CD4-positive, alpha-beta T cell (primary cell): ENCODE results near the gene ZHX3. TPM values are rescaled to one million over a fixed set of nuclear protein-coding genes. Genes with fewer than 3 reads are reported as not detected.

ENCODE experiments used
- ATAC-seq: fragments of 200-7000 bp; cut with Tn5 transposase; one replicate; pipeline ENCODE4 v1.10.0; 2022; ENCODE audit warnings: mild to moderate bottlenecking; ENCODE audit not compliant: poor library complexity
- CTCF ChIA-PET: fragments of 350-600 bp; sonication (Branson Sonifier 250); formaldehyde crosslinking; loops from one replicate; lab custom pipeline; 2021; ENCODE audit warnings: antibody characterized with exemption, inconsistent platforms; lab: Charles Lee
- POLR2A ChIA-PET: fragments of 350-600 bp; sonication (Branson Sonifier 250); formaldehyde crosslinking; loops from one replicate; lab custom pipeline; 2021; ENCODE audit warnings: antibody characterized with exemption, inconsistent platforms; lab: Charles Lee
- DNase-seq, 14 experiments: peaks; one replicate each; pipeline ENCODE4 v3.0.0-alpha.2; 2013 to 2020; ENCODE audit warnings: mixed read lengths in 2 of 14
- H3K27ac ChIP-seq, 2 donors: one replicate each; pipeline versions ENCODE4 v1.5.1 to v1.7.0; 2013; ENCODE audit warnings: low read length in 2 of 2, low read depth in 1 of 2, mild to moderate bottlenecking in 1 of 2
- H3K27me3 ChIP-seq, 2 experiments: 1 replicate in 1 of 2; 2 replicates in 1 of 2; pipeline versions ENCODE4 v1.6.1 to v1.7.0; 2013; ENCODE audit warnings: low read length in 2 of 2, control low read depth in 1 of 2, mild to moderate bottlenecking in 1 of 2, moderate library complexity in 1 of 2; ENCODE audit not compliant: insufficient read depth in 2 of 2, control insufficient read depth in 1 of 2
- H3K36me3 ChIP-seq: one replicate; pipeline ENCODE4 v1.6.1; 2013; ENCODE audit warnings: low read length, control low read depth; ENCODE audit not compliant: insufficient read depth
- H3K4me1 ChIP-seq: one replicate; pipeline ENCODE4 v1.6.1; 2013; ENCODE audit warnings: low read length, control low read depth; ENCODE audit not compliant: insufficient read depth
- H3K4me3 ChIP-seq: one replicate; pipeline ENCODE4 v1.5.1; 2013; ENCODE audit warnings: mild to moderate bottlenecking, low read length, moderate library complexity
- H3K9me3 ChIP-seq, 2 experiments: 1 replicate in 1 of 2; 2 replicates in 1 of 2; pipeline versions ENCODE4 v1.6.1 to v1.7.0; 2013; ENCODE audit warnings: low read length in 2 of 2, mild to moderate bottlenecking in 2 of 2, control low read depth in 1 of 2, moderate library complexity in 1 of 2; ENCODE audit not compliant: control insufficient read depth in 1 of 2, insufficient read depth in 1 of 2
- H3K27ac Mint-ChIP-seq: one replicate; pipeline ENCODE4 v1.8.0; 2020; ENCODE audit warnings: mixed read lengths
- H3K27me3 Mint-ChIP-seq: one replicate; pipeline ENCODE4 v1.8.0; 2021; ENCODE audit warnings: mixed read lengths
- H3K36me3 Mint-ChIP-seq: one replicate; pipeline ENCODE4 v1.8.0; 2021; ENCODE audit warnings: low read depth, mixed read lengths
- H3K4me1 Mint-ChIP-seq: one replicate; pipeline ENCODE4 v1.8.0; 2021; ENCODE audit warnings: low read depth, mixed read lengths
- H3K4me3 Mint-ChIP-seq: one replicate; pipeline ENCODE4 v1.8.0; 2020; ENCODE audit warnings: mild to moderate bottlenecking, mixed read lengths
- H3K9me3 Mint-ChIP-seq: one replicate; pipeline ENCODE4 v1.8.0; 2020; ENCODE audit warnings: mixed read lengths
- intact Hi-C, 2 experiments: fragments of 100-400 bp; cut with DNase I in 1 of 2; cut with micrococcal nuclease in 1 of 2; formaldehyde crosslinking; loops; one replicate each; pipeline versions ENCODE4 v1.15.1 to v1.9.0; 2023 to 2025; cut with DNase I, micrococcal nuclease
- total RNA-seq, 174 experiments: library from RNA in 2 of 174; stranded (reverse) in 2 of 174; gene quantifications; one replicate each; pipeline ENCODE4 v1.2.3 and lab custom pipeline; 2021 to 2026
- TF ChIP-seq, protein P1 (sequence below): fragments of 200-600 bp; IDR thresholded peaks from one replicate; pipeline ENCODE4 v1.8.0; 2022; ENCODE audit warnings: antibody characterized with exemption, mild to moderate bottlenecking

Gene ZHX3
- total RNA-seq, 2 experiments from 2014 or later, result 6.6 to 7.6 TPM

GRCh38 chr20:41335591-41335990 lies 18.1 kb upstream of the ZHX3 start:
- Histone ChIP-seq H3K9me3 (no peaks in the 10 kb centered on the region), H3K4me3 (no peak overlapping the region), H3K27me3 (no peaks in the 10 kb centered on the region), H3K36me3 (no peaks in the 10 kb centered on the region), H3K4me1 (peaks cover 10% of the 10 kb centered on the region), H3K27ac (no peak overlapping the region)
- TF ChIP-seq, protein P1, sequence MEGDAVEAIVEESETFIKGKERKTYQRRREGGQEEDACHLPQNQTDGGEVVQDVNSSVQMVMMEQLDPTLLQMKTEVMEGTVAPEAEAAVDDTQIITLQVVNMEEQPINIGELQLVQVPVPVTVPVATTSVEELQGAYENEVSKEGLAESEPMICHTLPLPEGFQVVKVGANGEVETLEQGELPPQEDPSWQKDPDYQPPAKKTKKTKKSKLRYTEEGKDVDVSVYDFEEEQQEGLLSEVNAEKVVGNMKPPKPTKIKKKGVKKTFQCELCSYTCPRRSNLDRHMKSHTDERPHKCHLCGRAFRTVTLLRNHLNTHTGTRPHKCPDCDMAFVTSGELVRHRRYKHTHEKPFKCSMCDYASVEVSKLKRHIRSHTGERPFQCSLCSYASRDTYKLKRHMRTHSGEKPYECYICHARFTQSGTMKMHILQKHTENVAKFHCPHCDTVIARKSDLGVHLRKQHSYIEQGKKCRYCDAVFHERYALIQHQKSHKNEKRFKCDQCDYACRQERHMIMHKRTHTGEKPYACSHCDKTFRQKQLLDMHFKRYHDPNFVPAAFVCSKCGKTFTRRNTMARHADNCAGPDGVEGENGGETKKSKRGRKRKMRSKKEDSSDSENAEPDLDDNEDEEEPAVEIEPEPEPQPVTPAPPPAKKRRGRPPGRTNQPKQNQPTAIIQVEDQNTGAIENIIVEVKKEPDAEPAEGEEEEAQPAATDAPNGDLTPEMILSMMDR, result no peak
- CTCF ChIA-PET, result no interaction called here
- Mint-ChIP-seq H3K27ac (no peak overlapping the region), H3K36me3 (no peaks in the 10 kb centered on the region), H3K27me3 (peaks cover 7% of the 10 kb centered on the region), H3K4me3 (no peak overlapping the region), H3K9me3 (no peaks in the 10 kb centered on the region), H3K4me1 (peaks cover 11% of the 10 kb centered on the region)
- no peak for ATAC-seq
- DNase-seq, result no peak
- POLR2A ChIA-PET, result no interaction called here
- intact Hi-C loops, result loop anchor here in 1 of 2 experiments (10.0 kb wide), 1 partner anchor 101 kb away; no protein-coding TSS in a partner anchor

DNA sequence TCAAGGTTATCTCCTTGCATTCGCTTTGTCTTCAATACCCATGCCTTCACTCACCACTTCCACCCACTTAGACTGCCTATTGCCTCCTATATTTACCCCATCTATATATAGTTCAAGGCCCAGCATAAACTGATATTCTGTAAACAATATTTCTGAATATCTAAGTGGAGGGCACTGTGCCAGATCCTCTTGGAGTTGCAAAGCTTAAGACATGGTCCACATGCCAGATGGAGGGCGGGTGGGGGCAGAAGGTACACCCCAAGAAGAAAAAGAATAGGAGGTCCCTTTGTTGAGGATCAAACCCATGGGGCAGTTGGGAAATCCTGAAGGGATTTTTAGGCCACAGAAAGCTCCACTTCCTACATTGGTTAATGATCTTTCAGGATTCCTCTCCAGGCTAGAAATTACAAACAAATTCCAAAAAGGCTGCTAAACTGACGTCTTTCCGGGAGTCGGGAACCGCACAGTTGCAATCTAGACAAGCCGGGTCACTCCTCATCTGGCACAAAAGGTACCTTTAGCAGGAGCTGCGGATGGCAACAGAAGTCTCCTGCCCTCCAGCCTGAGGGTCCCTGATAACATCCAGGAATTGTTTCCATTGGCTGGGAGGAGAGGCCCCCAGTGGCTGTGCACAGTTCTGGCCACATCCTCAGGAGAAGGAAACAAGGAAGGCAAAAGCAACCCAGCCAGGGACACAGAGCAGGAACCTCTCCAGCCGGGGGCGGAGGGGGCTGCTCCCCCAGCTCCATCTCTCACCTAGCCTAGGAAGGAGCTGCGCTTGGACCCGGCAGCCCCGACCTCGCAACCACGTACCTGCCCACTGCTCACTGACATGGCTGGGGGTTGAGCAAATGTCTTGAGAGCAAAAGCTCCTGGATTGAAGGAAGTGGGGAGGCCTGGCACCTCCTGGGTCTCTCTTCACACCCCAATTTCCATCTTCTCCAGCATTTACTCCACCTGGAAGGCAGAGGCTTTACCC lies 17.2 kb upstream of the ZHX3 start:
- DNase-seq (no peak), ATAC-seq (no peak)
- Histone ChIP-seq H3K27me3 (no peaks in the 10 kb centered on the region), H3K36me3 (no peaks in the 10 kb centered on the region), H3K9me3 (no peaks in the 10 kb centered on the region), H3K4me1 (peaks cover 8% of the 10 kb centered on the region), H3K27ac (no peak overlapping the region), H3K4me3 (no peak overlapping the region)
- TF ChIP-seq, protein P1, result no peak
- Mint-ChIP-seq H3K27ac (no peak overlapping the region), H3K4me3 (no peak overlapping the region), H3K27me3 (peaks cover 7% of the 10 kb centered on the region), H3K4me1 (peaks cover 6% of the 10 kb centered on the region), H3K9me3 (no peaks in the 10 kb centered on the region), H3K36me3 (no peaks in the 10 kb centered on the region)
- ChIA-PET CTCF (interaction anchor here (1.3 kb wide), 1 partner anchor 12 kb away, joined by 3 read pairs; no protein-coding TSS in a partner anchor), POLR2A (no interaction called here)
- intact Hi-C loops, result loop anchor here in 1 of 2 experiments (10.0 kb wide), 1 partner anchor 100 kb away; no protein-coding TSS in a partner anchor

DNA sequence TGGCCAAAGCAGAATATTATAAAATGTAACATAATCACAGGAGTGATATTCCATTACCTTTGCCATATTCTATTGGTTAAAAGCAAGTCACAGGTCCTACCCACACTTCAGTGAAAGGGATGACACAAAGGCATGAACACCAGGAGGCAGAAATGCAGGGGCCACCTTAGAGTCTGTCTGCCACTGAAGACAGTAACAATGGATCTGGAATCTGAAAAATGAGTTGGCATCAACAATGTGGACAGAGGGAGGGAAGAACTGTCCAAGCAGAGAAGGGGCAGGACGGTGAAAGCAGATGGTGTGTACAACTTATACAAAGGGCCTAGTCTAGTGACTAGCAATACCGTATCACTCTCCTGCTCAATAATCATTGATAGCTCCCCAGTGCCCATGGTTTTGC lies 16.5 kb upstream of the ZHX3 start:
- no peak overlapping the region for H3K27ac ChIP-seq
- TF ChIP-seq, protein P1, result no peak
- no peaks in the 10 kb centered on the region for H3K9me3 Mint-ChIP-seq
- peaks cover 7% of the 10 kb centered on the region for H3K27me3 Mint-ChIP-seq
- no peak overlapping the region for H3K4me3 Mint-ChIP-seq
- DNase-seq (no peak), ATAC-seq (no peak)
- CTCF ChIA-PET, result interaction anchor here (1.3 kb wide), 1 partner anchor 11 kb away, joined by 3 read pairs; no protein-coding TSS in a partner anchor
- H3K36me3 ChIP-seq, result no peaks in the 10 kb centered on the region
- POLR2A ChIA-PET, result no interaction called here
- no peaks in the 10 kb centered on the region for H3K36me3 Mint-ChIP-seq
- H3K4me1 Mint-ChIP-seq, result peaks cover 10% of the 10 kb centered on the region
- H3K4me3 ChIP-seq, result no peak overlapping the region
- intact Hi-C loops, result loop anchor here in 1 of 2 experiments (10.0 kb wide), 1 partner anchor 99 kb away; no protein-coding TSS in a partner anchor
- H3K27me3 ChIP-seq, result no peaks in the 10 kb centered on the region
- H3K27ac Mint-ChIP-seq, result no peak overlapping the region
- no peaks in the 10 kb centered on the region for H3K9me3 ChIP-seq
- H3K4me1 ChIP-seq, result peaks cover 12% of the 10 kb centered on the region
